GM23248 (cell line): ENCODE results near the gene PMS1.

ENCODE experiments used
- EZH2 ChIP-seq: fragments of 200-600 bp; sonication (generic); IDR thresholded peaks from 2 replicates; pipeline ENCODE4 v1.6.1; 2018; ENCODE audit warnings: antibody characterized with exemption, mild to moderate bottlenecking; ENCODE audit not compliant: insufficient read depth, poor library complexity, severe bottlenecking
- EZH2phosphoT487 ChIP-seq: fragments of 200-600 bp; sonication (generic); IDR thresholded peaks from 2 replicates; pipeline ENCODE4 v1.6.1; 2018; ENCODE audit warnings: antibody characterized with exemption, moderate library complexity, mild to moderate bottlenecking, low read depth; ENCODE audit not compliant: insufficient read depth

- TF ChIP-seq EZH2 (no peak), EZH2phosphoT487 (no peak)
These were observed 90.5 kb downstream of the PMS1 start for GRCh38 chr2:189874586-189875320.
